H1 (cell line): ENCODE results near the gene FASTKD3. TPM values are rescaled to one million over a fixed set of nuclear protein-coding genes. Genes with fewer than 3 reads are reported as not detected.

Experiments used
- CTCF ChIA-PET: fragments of 300-600 bp; sonication (Branson Sonifier 250); formaldehyde crosslinking; loops from one replicate; lab custom pipeline; 2021; ENCODE audit not compliant: partially characterized antibody; lab: Charles Lee
- POLR2A ChIA-PET: fragments of 300-600 bp; sonication (Branson Sonifier 250); formaldehyde crosslinking; loops from one replicate; lab custom pipeline; 2021; ENCODE audit warnings: inconsistent platforms; ENCODE audit not compliant: partially characterized antibody; lab: Charles Lee
- DNase-seq, 2 experiments: peaks; one replicate each; pipeline versions ENCODE4 v3.0.0 to v3.0.0-alpha.2; 2010 to 2022; ENCODE audit warnings: low spot score in 2 of 2, low read depth in 1 of 2, mixed read lengths in 1 of 2
- FAIRE-seq: peaks from 2 replicates; lab custom pipeline; 2011; peaks lifted over from hg19 to GRCh38; lab: Jason Lieb, UNC
- H2AFZ ChIP-seq: 2 replicates; pipeline ENCODE4 v1.8.1; 2012; ENCODE audit warnings: low read length, inconsistent platforms
- H2AK5ac ChIP-seq: 2 replicates; pipeline ENCODE4 v1.6.1; 2013; ENCODE audit warnings: low read depth, low read length
- H2BK120ac ChIP-seq: replicated peaks from 2 replicates; pipeline ENCODE3; 2013; ENCODE audit warnings: low read depth, low read length, inconsistent platforms
- H2BK12ac ChIP-seq: 2 replicates; pipeline ENCODE4 v1.6.1; 2013; ENCODE audit warnings: low read depth, low read length
- H2BK15ac ChIP-seq: 2 replicates; pipeline ENCODE4 v1.6.1; 2013; ENCODE audit warnings: low read length
- H2BK20ac ChIP-seq: 2 replicates; pipeline ENCODE4 v1.6.1; 2013; ENCODE audit warnings: low read length
- H2BK5ac ChIP-seq: 2 replicates; pipeline ENCODE4 v1.6.1; 2013; ENCODE audit warnings: low read depth, low read length
- H3K14ac ChIP-seq: 2 replicates; pipeline ENCODE4 v1.6.1; 2013; ENCODE audit warnings: inconsistent platforms; ENCODE audit not compliant: insufficient read length
- H3K18ac ChIP-seq: 2 replicates; pipeline ENCODE4 v1.6.1; 2013; ENCODE audit warnings: low read length; ENCODE audit errors: extremely low read depth
- H3K23ac ChIP-seq: 2 replicates; pipeline ENCODE4 v1.6.1; 2013; ENCODE audit warnings: inconsistent platforms; ENCODE audit not compliant: insufficient read length
- H3K23me2 ChIP-seq: 2 replicates; pipeline ENCODE4 v1.6.1; 2013; ENCODE audit warnings: low read depth, low read length
- H3K27ac ChIP-seq: 2 replicates; pipeline ENCODE4 v1.6.1; 2011; ENCODE audit warnings: low read depth, low read length, inconsistent platforms
- H3K27me3 ChIP-seq, 4 experiments: replicated peaks in 1 of 4; 1 replicate in 1 of 4; 2 replicates in 3 of 4; pipeline versions ENCODE4 v1.6.1 to v1.8.1; 2011 to 2013; ENCODE audit warnings: low read length in 3 of 4, mild to moderate bottlenecking in 3 of 4, inconsistent platforms in 2 of 4, mixed read lengths in 2 of 4, moderate library complexity in 1 of 4; ENCODE audit not compliant: control insufficient read depth in 3 of 4, insufficient read depth in 3 of 4; ENCODE audit errors: extremely low read depth in 1 of 4
- H3K36me3 ChIP-seq, 4 experiments: 2 replicates each; pipeline versions ENCODE4 v1.6.1 to v1.8.1; 2011 to 2013; ENCODE audit warnings: mild to moderate bottlenecking in 4 of 4, low read length in 3 of 4, moderate library complexity in 2 of 4, control low read depth in 1 of 4, inconsistent platforms in 1 of 4; ENCODE audit not compliant: insufficient read depth in 4 of 4, control insufficient read depth in 2 of 4
- H3K4ac ChIP-seq: replicated peaks from 2 replicates; pipeline ENCODE3; 2013; ENCODE audit warnings: low read length, low read depth, mixed read lengths, inconsistent platforms; ENCODE audit not compliant: insufficient read length
- H3K4me1 ChIP-seq, 4 experiments: replicated peaks in 1 of 4; 1 replicate in 1 of 4; 2 replicates in 3 of 4; pipeline versions ENCODE4 v1.6.1 to v1.8.1; 2011 to 2013; ENCODE audit warnings: low read length in 3 of 4, inconsistent platforms in 2 of 4, mixed read lengths in 1 of 4; ENCODE audit not compliant: insufficient read depth in 4 of 4, control insufficient read depth in 3 of 4
- H3K4me2 ChIP-seq, 2 experiments: 2 replicates each; pipeline versions ENCODE4 v1.6.1 to v1.8.1; 2011 to 2013; ENCODE audit warnings: low read depth in 2 of 2, low read length in 2 of 2, control low read depth in 1 of 2, inconsistent platforms in 1 of 2, mild to moderate bottlenecking in 1 of 2; ENCODE audit not compliant: insufficient read depth in 1 of 2
- H3K4me3 ChIP-seq, 4 experiments: fragments of 200-600, 300-600 bp in 1 of 4; sonication (generic), shearing (Covaris generic), sonication (Bioruptor Twin) in 1 of 4; 2 replicates each; pipeline versions ENCODE4 v1.5.1 to v1.8.1; 2011 to 2016; ENCODE audit warnings: low read length in 4 of 4, low read depth in 3 of 4, control low read depth in 2 of 4, inconsistent platforms in 2 of 4, mild to moderate bottlenecking in 2 of 4, mixed read lengths in 1 of 4, moderate library complexity in 1 of 4; ENCODE audit not compliant: insufficient read depth in 2 of 4; ENCODE audit errors: extremely low read depth in 1 of 4
- H3K56ac ChIP-seq: replicated peaks from 2 replicates; pipeline ENCODE3; 2013; ENCODE audit warnings: low read depth, mild to moderate bottlenecking, mixed read lengths, low read length, inconsistent platforms; ENCODE audit not compliant: insufficient read length
- H3K79me1 ChIP-seq: 2 replicates; pipeline ENCODE4 v1.6.1; 2013; ENCODE audit warnings: low read depth, low read length, control low read depth
- H3K79me2 ChIP-seq, 2 experiments: 2 replicates each; pipeline versions ENCODE4 v1.6.1 to v1.8.1; 2012 to 2013; ENCODE audit warnings: low read length in 2 of 2, mild to moderate bottlenecking in 2 of 2, inconsistent platforms in 1 of 2; ENCODE audit not compliant: insufficient read depth in 2 of 2, control insufficient read depth in 1 of 2
- H3K9ac ChIP-seq, 4 experiments: replicated peaks in 1 of 4; 1 replicate in 1 of 4; 2 replicates in 3 of 4; pipeline versions ENCODE4 v1.6.1 to v1.8.1; 2011 to 2013; ENCODE audit warnings: low read depth in 3 of 4, low read length in 3 of 4, control low read depth in 2 of 4, mild to moderate bottlenecking in 2 of 4, moderate library complexity in 2 of 4, inconsistent platforms in 1 of 4; ENCODE audit errors: extremely low read depth in 1 of 4
- H3K9me3 ChIP-seq, 2 experiments: 2 replicates each; pipeline versions ENCODE4 v1.6.1 to v1.8.1; 2012 to 2013; ENCODE audit warnings: mild to moderate bottlenecking in 2 of 2, moderate library complexity in 2 of 2, control low read depth in 1 of 2, inconsistent platforms in 1 of 2, low read depth in 1 of 2, low read length in 1 of 2, mixed read lengths in 1 of 2; ENCODE audit not compliant: insufficient read depth in 2 of 2
- H4K20me1 ChIP-seq, 2 experiments: replicated peaks in 1 of 2; 2 replicates each; pipeline versions ENCODE3 to v1.8.1; 2011 to 2013; ENCODE audit warnings: inconsistent platforms in 2 of 2, low read length in 2 of 2, mild to moderate bottlenecking in 1 of 2; ENCODE audit not compliant: insufficient read depth in 2 of 2, control insufficient read depth in 1 of 2
- H4K5ac ChIP-seq: 2 replicates; pipeline ENCODE4 v1.6.1; 2013; ENCODE audit warnings: low read length, low read depth, mixed read lengths, inconsistent platforms; ENCODE audit not compliant: insufficient read length
- H4K8ac ChIP-seq: 2 replicates; pipeline ENCODE4 v1.8.0; 2013; ENCODE audit warnings: mild to moderate bottlenecking, moderate library complexity, low read length, inconsistent platforms; ENCODE audit not compliant: insufficient read depth; ENCODE audit errors: extremely low read depth
- H4K91ac ChIP-seq: replicated peaks from 2 replicates; pipeline ENCODE3; 2013; ENCODE audit warnings: low read length, mixed read lengths, inconsistent platforms; ENCODE audit not compliant: insufficient read length
- RXRA ChIP-seq: IDR thresholded peaks from 2 replicates; pipeline ENCODE4 v1.6.1; 2011; ENCODE audit warnings: low read depth, mild to moderate bottlenecking, low read length, moderate library complexity; ENCODE audit not compliant: insufficient read depth
- WGBS, 2 experiments: shearing (Covaris generic) in 1 of 2; methylation state at CpG; one replicate each; pipeline versions ENCODE4 v1.1.6 to v1.1.7; 2013 to 2015; ENCODE audit warnings: low lambda C conversion rate in 2 of 2, mixed read lengths in 2 of 2, inconsistent platforms in 1 of 2, low coverage in 1 of 2, missing lambda C conversion rate in 1 of 2; ENCODE audit not compliant: insufficient replicate concordance in 2 of 2, insufficient coverage in 1 of 2, insufficient read length in 1 of 2; ENCODE audit errors: extremely low coverage in 1 of 2, missing lambda C conversion rate in 1 of 2; 5-methylcytosine and 5-hydroxymethylcytosine counted together
- polyA plus RNA-seq, 7 experiments: library from polyadenylated mRNA; depleted of rRNA in 3 of 7; stranded (reverse) in 5 of 7; unstranded in 2 of 7; fragments of >200 nt in 5 of 7; fragments of 200-250 nt in 2 of 7; gene quantifications; 1 replicate in 5 of 7; 2 replicates in 1 of 7; 4 replicates in 1 of 7; pipeline versions ENCODE4 v1.2.1 to v1.2.3, GENCODE V29; 2011 to 2013; ENCODE audit warnings: missing spikeins in 2 of 7, mixed read lengths in 2 of 7
- total RNA-seq: library from RNA; stranded (reverse); fragmentation: NEBNext Ultra II Directional; extraction: Animal tissue kit (Norgen Biotek cat#: 25700); gene quantifications from 2 replicates; pipeline ENCODE4 v1.2.1, GENCODE V29; 2021
- TF ChIP-seq, protein P1 (sequence below): IDR thresholded peaks from 2 replicates; pipeline ENCODE4 v1.6.1; 2011; ENCODE audit warnings: low read length, improper control_type of control experiment

The FASTKD3 gene
- total and polyA plus RNA-seq, 2 of the 8 experiments (the other 6 are each of a cell fraction or from before 2014, with no cell fraction given), result 5.6 to 7.6 TPM

DNA sequence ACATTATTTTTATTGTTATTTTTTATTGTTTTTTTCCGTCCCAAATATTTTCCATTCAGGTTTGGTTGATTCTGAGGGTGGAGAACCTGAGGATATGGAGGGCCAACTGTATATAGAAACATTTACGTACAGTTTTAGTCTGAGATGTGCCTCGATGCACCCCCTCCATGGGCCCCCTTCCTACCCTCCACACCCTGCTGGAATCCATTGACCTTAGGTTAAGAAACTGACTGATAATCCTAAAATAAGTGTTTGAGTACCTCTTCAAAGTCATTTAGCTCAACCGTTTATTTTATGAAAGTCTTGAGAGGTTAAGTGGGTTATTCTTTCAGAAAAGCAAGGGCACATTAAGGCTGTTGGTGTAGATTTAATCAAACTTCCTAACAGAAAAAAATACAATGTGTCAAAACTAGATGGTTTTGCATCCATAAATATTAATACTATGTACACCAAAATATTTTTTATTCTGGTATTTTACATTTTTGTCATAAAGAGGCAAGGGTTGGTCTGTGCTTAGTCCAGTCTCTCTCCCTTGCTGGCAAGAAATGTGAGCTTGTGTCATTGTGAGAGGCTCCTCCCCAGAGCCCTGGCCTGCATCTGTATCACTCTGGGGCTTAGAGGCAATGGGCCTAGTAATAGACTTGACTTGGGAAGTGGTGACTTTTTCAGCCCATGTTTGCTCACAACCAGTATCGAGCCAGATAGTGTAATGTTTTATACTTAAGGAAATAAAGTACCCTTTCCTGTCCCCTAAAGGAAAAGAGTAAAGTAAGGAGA, 15.8 kb upstream of the FASTKD3 start:
- Histone ChIP-seq H3K23me2 (no peaks in the 10 kb centered on the region), H2AK5ac (no peak overlapping the region), H3K27ac (no peak overlapping the region), H3K4me2 (no peak overlapping the region), H4K8ac (no peak overlapping the region), H3K9me3 (no peaks in the 10 kb centered on the region), H3K27me3 (no peaks in the 10 kb centered on the region), H3K79me1 (0 out of 2 replicates have a peak, but pooled peaks cover 3% of the 10 kb centered on the region), H2BK12ac (no peak overlapping the region), H2AFZ (no peak overlapping the region), H2BK15ac (no peak overlapping the region), H2BK120ac (no peak overlapping the region), H3K23ac (no peak overlapping the region), H4K5ac (no peak overlapping the region), H3K4ac (no peak overlapping the region), H2BK5ac (no peak overlapping the region), H3K56ac (no peak overlapping the region), H4K91ac (no peak overlapping the region), H3K79me2 (peaks cover 3 to 7% of the 10 kb centered on the region in 2 experiments; a peak in 2 of 4 replicates), H4K20me1 (peaks cover 2 to 8% of the 10 kb centered on the region in 2 experiments), H3K36me3 (peaks cover 11 to 75% (median 32%) of the 10 kb centered on the region in 4 experiments), H3K4me1 (no peaks in the 10 kb centered on the region), H3K18ac (no peak overlapping the region), H2BK20ac (no peak overlapping the region), H3K9ac (no peak overlapping the region), H3K4me3 (no peak overlapping the region), H3K14ac (no peak overlapping the region)
- FAIRE-seq (no peak), DNase-seq (no peak)
- 91% methylated on average over 5 of the region's 5 CpGs; no CpG with 5 or more reads in 1 of the 2 experiments for WGBS, 2 experiments
- ChIA-PET POLR2A (no interaction called here), CTCF (interaction anchor here (0.6 to 2.9 kb wide), 5 partner anchors 12 to 1920 kb away, joined by 3 to 25 read pairs (median 3); partner anchors contain the start of genes CFAP90 and MTRR)
- no peak for TF ChIP-seq RXRA
- TF ChIP-seq, protein P1, sequence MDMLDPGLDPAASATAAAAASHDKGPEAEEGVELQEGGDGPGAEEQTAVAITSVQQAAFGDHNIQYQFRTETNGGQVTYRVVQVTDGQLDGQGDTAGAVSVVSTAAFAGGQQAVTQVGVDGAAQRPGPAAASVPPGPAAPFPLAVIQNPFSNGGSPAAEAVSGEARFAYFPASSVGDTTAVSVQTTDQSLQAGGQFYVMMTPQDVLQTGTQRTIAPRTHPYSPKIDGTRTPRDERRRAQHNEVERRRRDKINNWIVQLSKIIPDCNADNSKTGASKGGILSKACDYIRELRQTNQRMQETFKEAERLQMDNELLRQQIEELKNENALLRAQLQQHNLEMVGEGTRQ, result no peak
